HG03565 (cell line): ENCODE data around the gene FARS2.
A peak's percentile ranks its signal among the peaks of the same experiment; 100 is the strongest.

Experiments used
- ATAC-seq: cut with Tn5 transposase; IDR thresholded peaks from one replicate; pipeline ENCODE4 v1.9.1; 2021; ENCODE audit warnings: mild to moderate bottlenecking, moderate library complexity; ENCODE audit not compliant: unreplicated experiment

The FARS2 gene

GRCh38 chr6:5610640-5611039 is 349.3 kb downstream of the FARS2 start:
- no peak for ATAC-seq

DNA sequence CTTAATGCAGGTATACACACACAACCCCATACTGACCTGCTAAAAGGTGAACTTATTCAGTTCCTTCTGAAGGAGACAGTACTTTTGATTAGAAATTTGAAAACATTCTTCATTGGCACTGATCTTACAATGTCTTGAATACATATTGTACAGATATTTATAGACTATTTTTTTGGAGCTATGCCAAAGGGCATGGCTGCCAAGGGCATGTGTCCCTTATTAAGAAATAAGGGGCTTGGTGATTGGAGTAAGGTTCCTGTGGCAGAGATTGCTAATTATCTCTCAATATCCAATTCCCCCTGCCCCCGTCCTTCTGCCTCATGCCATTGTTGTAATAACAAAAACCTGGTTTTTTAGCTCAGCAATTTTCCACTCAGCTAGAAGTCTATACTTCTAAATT is 355.9 kb downstream of the FARS2 start:
- no peak for ATAC-seq

DNA sequence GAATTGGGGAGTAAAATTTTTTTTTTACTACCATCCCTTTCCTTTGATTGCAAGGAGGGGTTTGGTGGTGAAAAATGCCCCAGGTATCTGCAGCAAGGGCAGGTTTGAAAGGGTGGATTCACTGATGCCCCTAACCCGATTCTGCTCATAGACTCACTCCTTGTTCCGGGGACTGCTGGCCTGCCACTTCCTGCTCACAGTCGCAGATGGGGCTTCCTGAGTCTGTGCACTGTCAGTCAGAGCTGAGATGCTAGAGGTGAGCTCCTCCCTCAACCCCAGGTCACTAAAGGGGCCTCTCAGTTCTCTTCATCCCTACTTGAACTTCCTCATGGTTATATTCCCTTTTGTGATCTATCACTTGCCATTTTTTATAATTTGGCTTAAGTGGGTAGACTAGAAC is 357.9 kb downstream of the FARS2 start:
- peak; percentile 69 for ATAC-seq

- no peak for ATAC-seq
These were observed 361.1 kb downstream of the FARS2 start for GRCh38 chr6:5622276-5623005.

DNA sequence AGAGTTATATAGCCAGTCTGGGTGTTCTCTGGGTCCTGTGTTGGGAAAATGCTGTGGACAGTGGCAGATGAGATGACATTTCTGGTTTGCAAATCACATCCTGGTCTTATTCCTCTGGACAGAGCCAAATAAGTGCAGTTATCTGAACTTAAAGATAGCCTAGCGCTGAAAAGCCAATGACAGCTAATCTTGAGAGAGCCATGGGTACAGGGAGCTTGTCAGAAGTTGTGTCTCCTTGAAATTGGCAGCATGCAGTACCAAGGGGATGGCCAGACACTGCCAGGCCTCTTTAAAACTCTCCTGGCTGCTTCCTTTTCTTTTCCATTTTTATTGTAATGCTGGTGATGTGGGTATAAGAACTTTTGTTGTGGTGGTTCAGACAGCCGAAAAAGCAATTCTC is 362.5 kb downstream of the FARS2 start:
- ATAC-seq, result no peak

DNA sequence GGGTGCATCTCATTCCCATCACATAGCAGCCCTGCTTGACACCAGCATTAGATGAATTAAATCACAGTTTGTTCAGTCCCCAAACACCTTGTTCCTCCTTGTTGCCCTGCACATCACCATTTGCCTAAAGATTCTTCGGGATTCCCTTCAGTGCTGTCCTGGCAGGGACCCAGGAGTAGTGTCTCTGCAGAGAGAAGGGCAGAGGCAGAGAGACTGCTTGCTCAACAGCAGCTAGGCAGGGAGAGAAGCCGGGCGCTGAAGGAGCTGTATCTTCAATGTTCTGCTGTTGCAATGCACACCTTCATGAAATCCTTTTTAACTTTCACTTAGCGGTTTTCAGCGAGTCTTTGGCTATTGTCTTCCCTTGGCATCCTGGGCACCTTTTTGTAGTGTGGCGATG is 362.9 kb downstream of the FARS2 start:
- no peak for ATAC-seq

DNA sequence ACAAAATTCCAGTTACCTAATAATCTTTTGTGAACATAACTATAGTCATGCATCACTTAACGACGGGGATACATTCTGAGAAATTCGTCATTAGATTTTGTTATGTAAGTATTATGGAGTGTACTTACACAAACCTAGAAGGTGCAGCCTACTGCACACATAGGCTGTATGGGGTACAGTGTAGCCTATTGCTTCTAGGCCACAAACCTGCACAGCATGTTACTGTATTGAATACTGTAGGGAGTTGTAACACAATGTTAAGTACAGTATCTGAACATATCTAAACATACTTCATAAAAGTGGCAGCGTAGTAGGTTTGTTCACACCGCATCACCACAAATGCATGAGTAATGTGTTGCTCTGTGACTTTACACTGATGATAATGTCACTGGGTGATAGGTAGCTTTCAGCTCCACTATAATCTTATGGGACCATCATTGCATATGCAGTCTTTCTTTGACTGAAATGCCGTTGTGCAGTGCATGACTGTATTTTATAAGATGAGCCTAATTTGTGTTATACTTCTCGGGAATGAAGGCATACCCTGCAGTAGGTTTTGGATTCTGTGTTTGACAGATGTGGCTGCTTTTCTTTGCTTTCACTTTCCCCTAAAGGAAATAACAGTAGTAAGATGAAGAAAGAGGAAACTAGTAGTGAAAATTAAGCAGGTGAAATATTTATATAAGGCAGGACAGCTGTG is 365.6 kb downstream of the FARS2 start:
- peak; percentile 74 for ATAC-seq

DNA sequence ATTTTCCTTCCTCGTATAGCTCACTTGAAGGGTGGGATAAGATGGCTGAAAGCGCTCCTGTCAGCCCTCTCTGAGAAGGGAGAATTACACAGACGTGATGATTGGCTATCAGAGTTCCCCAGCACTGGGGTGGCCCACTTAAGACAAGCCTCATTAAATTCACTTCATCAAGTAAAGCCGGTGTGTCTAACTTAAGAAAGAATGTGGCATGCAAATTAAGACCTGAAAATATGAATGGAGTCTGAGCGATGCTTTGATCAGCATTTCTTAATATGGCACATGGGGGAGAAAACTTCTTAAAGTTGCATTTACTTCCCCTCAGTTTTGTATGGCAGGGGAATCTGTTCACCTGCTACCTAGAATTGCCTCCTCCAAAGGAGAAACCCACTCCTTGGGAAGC is 369.3 kb downstream of the FARS2 start:
- ATAC-seq, result no peak

- ATAC-seq, result no peak
These were observed 371.1 kb downstream of the FARS2 start for GRCh38 chr6:5632348-5632935.

DNA sequence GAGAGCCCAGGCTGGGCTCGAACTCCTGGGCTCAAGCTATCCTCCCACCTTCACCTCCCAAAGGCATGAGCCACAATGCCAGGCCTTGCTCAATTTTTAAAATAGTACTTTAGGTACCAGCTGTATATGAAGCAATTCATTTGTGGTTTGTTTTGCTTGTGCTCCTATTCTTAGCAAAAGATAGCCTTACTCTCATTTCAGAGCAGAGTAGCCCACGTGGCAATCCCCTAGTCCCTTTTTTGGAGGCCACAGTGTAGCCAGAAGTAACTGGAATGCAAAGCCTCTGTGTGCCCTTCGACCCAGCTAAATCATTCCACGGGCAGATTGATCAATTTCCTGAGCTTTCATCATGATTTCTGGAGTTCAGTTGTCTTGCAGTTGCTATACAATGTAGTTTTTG is 373.2 kb downstream of the FARS2 start:
- ATAC-seq, result no peak

DNA sequence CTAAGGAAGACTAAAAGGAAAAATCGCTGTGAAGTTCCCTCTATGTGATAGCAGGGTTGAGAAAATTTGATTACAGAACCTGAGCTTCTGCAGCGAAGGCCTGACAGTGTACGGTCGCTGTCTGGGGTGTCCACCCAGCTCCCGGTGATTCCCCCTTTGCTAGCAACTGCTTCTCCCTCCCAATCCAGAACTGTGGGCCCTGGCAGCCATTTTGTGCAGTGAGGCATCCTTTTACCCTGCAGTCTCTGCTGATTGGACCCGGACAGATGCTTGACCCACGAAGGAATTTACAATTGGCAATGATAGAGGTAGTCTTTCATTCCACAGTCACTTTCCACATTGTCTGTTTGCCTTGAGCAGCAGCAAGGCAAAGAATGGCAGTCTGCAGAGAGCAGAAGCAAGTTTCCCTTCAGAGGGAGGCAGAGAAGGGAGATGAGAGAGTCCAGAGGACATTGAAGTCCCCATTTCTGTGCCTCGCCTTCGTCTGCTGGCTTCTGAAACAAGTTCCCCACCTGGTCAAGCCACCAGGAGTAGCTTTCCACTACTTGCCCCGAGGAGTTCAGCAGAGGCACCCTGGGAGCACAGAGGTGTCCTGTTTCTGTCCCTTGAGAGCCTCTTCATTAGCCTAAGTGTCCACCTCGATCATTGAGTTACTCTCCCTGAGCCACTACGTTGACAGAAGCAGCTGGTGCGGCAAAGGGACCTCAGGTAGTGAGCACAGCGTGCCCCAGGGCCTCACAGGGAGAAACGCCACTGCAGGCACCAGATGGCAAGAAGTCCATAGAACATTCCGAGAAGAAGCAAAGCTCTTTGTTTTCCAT is 375.1 kb downstream of the FARS2 start:
- ATAC-seq, result no peak

- no peak for ATAC-seq
These were observed 376.4 kb downstream of the FARS2 start for GRCh38 chr6:5637714-5638113.

GRCh38 chr6:5638666-5639065 is 377.4 kb downstream of the FARS2 start:
- ATAC-seq, result no peak

GRCh38 chr6:5639193-5639592 is 377.9 kb downstream of the FARS2 start:
- no peak for ATAC-seq

DNA sequence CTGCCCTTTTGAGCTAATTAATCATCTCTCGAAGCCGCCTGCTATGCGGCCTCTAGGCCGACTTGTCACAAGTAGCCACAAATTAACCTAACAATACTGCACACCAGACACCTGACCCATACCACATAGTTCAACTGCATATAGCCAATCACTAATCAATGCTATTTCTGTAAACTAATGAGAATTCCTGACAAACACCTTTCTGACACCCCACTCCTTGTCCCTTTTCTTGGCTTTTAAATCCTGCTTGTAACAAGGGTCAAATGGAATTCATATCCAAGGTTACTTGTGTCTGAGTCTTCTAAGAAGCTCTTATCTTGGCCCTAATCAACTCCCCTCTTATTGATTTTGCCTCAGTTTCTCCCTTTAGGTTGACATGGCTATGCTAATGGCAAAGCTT is 379.3 kb downstream of the FARS2 start:
- no peak for ATAC-seq

DNA sequence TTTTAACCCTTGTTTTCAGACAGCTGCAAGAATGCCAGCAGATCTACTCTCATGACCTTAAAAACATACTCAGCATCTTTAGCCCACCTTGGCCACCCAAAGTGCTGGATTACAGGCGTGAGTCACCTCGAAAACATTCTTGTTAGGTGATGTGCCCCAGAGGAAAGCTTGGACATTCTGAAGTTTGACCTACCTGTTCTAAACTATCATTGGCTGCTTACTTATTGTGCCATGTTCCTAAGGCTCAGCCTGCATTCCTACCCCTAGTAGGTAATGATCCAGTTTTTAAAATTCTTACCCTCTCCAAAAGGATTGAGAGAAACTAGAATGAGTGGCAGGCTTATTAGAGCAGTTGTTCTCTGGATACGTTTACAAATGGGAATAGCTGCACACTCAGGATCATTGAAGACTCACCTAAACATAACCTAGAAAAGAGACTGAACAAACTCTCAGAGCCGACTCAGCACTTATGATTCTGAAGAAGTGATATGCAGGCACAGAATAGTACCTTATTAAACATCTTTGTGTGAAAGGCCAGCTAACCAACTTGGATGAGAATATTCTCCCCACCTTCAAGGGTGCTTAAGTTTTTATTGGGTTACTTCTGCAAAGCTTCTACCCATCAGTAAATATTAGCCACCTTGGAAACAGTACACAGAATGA is 383.3 kb downstream of the FARS2 start:
- no peak for ATAC-seq

DNA sequence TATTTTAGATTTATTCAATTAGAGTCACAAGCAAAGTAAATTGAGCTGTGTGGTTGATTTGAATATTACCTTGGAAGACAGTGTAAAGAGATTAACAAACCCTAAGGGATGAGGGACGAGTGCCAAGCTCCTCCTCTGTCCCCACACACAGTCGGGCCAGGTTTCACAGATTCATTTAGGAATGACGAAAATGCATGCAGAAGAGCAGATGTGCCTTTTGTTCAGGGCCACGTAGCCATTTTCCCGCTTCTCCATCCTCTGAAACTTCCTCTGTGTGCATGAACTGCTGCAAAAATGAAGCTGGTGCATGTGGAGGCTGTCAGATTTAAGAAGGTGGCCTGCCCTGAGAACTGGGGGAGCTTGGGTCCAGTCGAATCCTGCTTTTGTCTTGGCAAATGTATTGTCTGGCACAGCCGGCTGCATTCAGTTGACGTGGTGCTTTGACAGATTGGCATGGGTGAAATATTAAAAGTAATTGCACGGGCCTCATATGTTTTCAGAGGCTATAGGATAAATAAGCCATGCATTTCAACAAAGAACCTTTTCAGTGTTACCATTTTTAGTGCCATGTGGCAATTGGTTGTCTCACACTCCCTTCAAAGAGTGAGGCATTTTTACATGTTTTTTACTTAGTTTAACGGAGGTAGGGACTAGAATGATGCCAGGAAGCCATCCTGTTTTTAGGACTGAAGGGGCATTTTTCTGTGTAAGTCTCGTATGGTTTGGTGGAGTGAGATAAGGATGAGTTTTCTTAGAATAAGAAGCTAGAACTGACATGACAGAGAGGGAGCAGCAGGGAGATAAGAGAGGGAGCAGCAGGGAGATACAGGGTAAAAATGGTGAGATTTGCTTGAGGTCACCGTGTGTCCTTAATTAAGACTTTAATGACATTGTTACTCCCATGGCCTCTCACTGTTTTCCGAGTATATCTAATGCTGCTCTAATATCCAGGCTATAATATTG is 384.3 kb downstream of the FARS2 start:
- ATAC-seq, result no peak

DNA sequence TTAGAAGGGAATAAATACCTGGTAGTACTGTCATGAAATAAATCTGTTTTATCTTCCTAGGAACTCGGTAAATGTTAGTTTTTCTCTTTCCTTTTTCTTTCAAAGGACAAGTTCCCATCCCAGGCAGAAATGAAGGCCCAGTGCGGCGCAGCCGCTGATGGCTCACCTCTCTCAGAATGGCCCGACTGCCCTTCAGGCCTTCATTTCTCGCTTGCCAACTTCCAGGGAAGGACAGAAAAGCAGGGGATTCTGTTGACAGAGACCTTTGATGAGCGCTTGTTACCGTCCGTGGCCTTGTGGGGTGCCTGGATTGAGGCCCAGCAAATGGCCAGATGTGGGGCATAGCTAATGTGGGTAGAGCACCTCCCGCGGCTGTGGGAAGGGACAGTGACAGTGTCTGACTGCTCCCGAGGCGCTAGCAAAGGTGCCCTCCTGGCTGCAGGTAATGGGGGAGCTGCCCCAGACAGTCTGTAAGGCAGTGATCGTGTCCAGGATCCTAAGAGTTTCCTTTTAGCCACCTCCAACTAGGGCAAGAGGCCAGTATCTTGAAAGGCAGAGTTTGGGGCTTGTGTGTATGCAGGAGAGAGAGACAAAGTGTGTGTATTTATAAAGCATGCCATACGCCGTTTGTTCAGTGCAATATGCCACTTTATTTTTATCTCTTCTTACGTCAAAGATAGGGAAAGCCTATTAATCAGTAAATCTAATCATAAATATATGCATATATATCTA is 391.3 kb downstream of the FARS2 start:
- no peak for ATAC-seq

DNA sequence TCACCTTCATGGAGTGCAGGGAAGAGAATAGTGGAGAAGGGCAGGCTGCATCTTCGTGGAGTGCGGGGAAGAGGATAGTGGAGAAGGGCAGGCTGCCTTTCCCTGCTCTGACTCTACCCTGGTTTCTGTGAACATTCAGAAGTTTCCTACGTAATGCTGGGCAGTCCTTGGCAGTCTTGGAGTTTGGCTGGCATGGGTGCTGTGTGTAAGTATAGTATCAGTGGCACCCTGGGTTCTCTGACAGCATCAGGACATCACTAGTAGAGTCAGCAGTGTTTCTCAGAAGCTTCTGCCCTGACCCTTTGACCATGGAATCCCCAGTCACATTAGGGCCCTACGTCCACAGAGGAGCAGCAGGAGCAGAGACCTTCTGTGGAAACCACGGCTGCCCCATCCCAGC is 392.5 kb downstream of the FARS2 start:
- ATAC-seq, result no peak
